GM13977 (cell line): ENCODE results near the gene HOOK1.

ENCODE experiments used
- DNase-seq: peaks from one replicate; pipeline ENCODE4 v3.0.0; 2012; ENCODE audit warnings: low spot score
- in situ Hi-C: fragments of 300-500 bp; cut with MboI; formaldehyde crosslinking; loops from one replicate; pipeline ENCODE4 v1.12.0; 2022; ENCODE audit warnings: low sequenced_read_pairs, low pct_unique_long_range_greater_than_20kb, mixed read lengths, inconsistent platforms; ENCODE audit not compliant: unreplicated experiment
- TF ChIP-seq, protein P1 (sequence below): IDR thresholded peaks from 2 replicates; pipeline ENCODE4 v1.5.1; 2012; ENCODE audit warnings: mild to moderate bottlenecking, control low read depth; ENCODE audit not compliant: insufficient read depth; ENCODE audit errors: extremely low read depth, missing control alignments

The HOOK1 gene

DNA sequence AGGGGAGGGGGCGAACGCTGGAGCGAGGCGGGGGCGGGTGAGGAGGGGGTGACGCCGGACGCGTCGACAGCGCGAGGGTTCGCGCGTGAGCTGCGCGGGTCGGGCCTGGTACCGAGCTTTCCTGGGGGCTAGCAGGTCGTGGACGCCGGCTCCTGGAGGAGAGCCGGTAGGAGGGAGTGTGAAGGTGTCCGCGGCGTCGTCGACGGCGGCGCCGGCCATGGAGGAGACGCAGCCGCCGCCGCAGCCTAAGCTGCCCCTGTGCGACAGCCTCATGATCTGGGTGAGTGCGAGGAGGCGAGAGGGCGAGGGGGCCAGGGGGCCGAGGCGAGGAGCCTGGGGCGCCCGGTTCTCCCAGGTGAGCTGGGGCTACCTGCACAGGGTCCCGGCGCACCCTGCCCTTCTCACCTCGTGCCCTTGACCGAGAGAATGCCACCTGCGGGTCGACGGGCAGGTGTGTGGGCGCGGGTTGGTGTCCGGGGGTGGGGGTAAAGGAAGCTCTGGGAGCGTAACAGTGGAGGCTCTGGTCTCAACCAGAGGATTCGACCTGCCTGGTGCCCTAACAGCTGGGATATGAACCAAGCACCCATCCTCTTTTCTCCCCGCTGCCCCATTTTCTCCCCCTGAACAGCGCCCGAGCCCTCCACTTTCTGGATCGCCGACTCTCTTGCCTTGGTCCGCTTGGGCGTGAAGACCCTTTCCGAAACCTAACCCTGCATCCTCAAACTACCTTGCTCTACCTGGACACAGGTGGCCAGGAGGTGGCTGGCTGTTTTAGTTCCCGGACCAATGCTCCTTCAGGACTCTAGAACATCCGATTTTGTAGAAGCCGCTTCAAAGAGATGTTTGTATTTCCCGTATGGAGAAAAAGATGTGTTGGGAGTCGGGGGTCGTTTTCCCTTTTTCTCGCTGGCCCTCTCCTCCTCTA lies at the start of gene HOOK1:
TSS of gene HOOK1 (plus strand) at position 49 of the 925 bp plus-strand sequence. CDS start at position 218, 169 bp downstream.
- DNase-seq: no peak
- in situ Hi-C loops: no loop called here
- TF ChIP-seq, protein P1, sequence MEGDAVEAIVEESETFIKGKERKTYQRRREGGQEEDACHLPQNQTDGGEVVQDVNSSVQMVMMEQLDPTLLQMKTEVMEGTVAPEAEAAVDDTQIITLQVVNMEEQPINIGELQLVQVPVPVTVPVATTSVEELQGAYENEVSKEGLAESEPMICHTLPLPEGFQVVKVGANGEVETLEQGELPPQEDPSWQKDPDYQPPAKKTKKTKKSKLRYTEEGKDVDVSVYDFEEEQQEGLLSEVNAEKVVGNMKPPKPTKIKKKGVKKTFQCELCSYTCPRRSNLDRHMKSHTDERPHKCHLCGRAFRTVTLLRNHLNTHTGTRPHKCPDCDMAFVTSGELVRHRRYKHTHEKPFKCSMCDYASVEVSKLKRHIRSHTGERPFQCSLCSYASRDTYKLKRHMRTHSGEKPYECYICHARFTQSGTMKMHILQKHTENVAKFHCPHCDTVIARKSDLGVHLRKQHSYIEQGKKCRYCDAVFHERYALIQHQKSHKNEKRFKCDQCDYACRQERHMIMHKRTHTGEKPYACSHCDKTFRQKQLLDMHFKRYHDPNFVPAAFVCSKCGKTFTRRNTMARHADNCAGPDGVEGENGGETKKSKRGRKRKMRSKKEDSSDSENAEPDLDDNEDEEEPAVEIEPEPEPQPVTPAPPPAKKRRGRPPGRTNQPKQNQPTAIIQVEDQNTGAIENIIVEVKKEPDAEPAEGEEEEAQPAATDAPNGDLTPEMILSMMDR: no peak

DNA sequence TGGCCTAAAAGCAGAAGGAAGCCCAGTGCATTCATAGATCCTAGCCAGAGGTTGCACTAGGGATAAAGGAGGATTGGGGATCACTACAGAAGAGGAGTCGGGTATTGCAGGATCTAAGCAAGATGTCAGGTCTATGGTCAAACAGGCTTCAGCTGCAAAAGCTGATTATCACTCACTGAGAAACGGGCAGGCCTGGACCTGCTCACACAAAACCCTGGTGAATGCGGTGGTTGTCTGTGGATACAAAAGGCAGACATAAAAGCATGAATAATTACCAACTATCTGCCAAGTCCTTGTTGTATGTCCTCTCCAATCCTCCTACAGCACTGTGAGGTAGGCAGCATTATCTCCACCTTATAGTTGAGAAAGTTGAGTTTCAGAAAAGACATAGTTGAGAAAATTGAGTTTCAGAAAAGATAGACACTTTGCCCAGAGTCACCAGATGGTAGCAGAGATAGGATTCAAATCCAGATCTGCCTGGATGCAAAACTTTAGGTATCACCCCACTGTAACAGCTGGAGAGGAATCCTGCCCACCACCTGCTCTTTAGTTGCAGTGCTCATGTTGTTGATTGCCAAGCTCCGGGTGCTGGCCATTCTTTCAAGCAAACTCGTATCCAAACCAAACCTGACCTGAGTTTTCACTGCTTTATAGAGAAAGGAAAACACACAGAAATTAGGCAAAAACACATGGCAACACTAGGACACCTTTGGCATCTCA lies 49.6 kb upstream of the HOOK1 start:
- no peak for DNase-seq
- in situ Hi-C loops: loop anchor here (25.0 kb wide), 1 partner anchor 1253 kb away; no protein-coding TSS in a partner anchor
- TF ChIP-seq, protein P1: no peak

DNA sequence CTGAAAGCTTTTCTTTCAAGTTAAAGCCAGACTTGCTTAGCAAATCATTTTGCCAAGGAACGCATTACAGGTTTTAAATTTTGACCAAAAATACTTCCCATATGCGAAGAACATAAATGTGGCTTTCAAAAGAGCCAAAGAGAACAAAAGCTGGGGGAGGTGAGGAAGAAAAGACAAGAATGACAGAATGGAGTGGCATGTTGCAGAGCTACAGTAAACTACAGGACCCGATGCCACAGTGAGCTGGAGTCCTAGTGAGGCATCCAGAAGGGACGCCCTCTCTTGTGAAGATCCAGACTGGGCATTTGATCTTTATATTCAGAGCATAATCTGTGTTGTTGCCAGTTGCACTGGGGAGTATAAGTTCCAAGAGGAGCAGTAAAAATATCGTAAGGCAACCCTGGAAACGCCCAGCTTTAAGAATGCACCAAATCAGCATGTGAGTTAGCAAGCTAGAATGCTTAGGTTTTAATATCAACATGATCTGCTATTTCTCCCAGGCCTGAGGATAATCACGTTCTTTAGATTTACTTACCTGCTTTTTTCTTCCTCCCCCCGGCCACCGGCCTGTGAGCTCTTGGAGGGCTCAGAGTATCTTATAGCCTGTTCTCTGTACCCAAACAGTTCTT lies 48.4 kb upstream of the HOOK1 start:
- TF ChIP-seq, protein P1: no peak
- no peak for DNase-seq
- in situ Hi-C loops: loop anchor here (25.0 kb wide), 1 partner anchor 1254 kb away; no protein-coding TSS in a partner anchor

DNA sequence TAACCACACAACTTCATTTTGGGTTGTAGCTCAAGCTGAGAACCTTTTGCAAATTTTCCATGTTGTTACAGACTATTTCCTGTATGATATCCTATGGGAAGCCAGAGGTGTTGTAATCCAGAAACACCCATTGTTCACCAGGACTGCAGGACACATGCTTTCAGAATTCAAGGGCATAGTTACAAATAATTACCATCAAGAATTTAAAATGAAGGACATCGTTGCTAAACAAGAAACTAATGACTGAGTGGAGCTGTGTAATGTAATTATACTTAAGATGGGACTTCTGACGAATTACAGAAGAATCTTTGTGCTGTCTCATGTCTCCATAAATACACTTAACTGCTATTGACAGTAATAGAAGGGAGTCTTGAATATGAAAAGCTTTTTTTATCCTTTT lies 47.6 kb upstream of the HOOK1 start:
- TF ChIP-seq, protein P1: no peak
- DNase-seq: no peak
- in situ Hi-C loops: loop anchor here (25.0 kb wide), 1 partner anchor 1255 kb away; no protein-coding TSS in a partner anchor

DNA sequence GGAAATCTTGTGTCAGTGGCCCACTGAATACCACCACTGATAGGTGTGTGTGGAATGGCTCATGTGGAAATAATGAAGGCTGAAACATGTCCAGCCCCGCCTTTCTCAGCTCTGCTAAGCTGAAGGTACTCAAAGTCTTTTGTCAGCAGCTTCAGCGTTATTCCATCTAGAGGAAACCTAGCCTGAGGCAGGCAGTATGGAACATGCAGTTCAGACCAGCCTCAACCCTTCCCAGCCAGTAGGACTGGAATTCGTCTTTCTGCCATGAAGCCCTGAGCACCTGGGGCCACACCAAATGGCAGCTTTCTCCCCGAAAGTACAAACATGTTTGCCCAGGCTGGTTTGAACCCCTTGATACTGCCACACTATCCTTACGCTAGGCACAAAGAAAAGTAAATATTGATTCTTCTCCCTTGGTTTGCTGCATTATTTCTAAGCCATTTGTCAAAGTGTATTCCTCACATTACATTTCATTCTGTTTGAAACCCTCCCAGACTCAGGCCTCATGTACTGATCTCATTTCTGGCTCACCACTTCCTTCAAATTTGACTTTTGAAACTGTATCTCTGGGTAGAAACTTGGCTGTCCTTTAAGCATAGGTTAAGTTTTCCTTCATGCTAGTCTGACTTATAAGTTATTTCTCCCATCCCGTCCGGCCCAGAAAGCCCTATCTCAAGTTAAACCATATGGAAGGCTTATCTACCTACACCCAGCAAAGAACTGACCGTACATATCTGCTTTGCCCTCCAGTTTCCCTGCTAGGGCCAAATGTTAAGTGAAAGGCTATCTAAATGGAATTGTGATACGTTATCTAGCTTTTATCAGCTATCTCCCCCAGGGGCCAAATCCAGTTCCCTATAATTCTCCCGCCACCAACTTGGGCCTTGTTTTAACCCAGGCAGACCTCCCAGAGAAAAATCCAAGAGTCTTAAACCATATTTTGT lies 45.7 kb upstream of the HOOK1 start:
- no peak for DNase-seq
- in situ Hi-C loops: loop anchor here (25.0 kb wide), 1 partner anchor 1257 kb away; no protein-coding TSS in a partner anchor
- TF ChIP-seq, protein P1: no peak

DNA sequence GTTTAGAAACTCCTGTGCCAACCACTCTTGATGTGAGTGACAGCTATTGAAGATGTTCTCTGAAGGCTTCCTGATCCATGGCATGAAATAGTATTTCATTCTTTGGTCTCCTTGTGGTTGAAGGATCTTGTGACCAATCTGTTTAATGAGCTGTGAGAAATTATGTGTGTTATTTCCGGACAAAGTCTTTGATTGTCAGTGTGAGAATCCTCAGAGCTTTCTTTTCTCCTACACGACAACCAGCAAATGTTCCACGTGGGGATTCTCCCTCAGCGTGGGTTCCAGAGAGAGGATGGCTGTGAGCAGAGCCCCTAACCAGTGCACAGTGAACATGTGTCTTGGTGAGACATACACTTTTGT lies 45.0 kb upstream of the HOOK1 start:
- DNase-seq: no peak
- TF ChIP-seq, protein P1: no peak
- in situ Hi-C loops: loop anchor here (25.0 kb wide), 1 partner anchor 1257 kb away; no protein-coding TSS in a partner anchor
